Breast epithelium (tissue), 4 donors: ENCODE results near the gene PIP4K2C. TPM values are rescaled to one million over a fixed set of nuclear protein-coding genes. Genes with fewer than 3 reads are reported as not detected.
"Not testable (repeated sequence)": the region's sequence is repeated elsewhere in the genome, so short reads cannot be mapped to it uniquely, and the experiment has no call there.

Experiments used
- DNase-seq, 2 donors: peaks; one replicate each; pipeline ENCODE4 v3.0.0-alpha.2; 2019; ENCODE audit warnings: low spot score in 2 of 2
- H3K27ac ChIP-seq, 2 donors: fragments of 200-600 bp; sonication (generic) in 1 of 2; one replicate each; pipeline ENCODE4 v1.5.1; 2016 to 2019; ENCODE audit warnings: mild to moderate bottlenecking in 1 of 2
- H3K27me3 ChIP-seq, 2 donors: fragments of 200-600 bp; sonication (generic) in 1 of 2; one replicate each; pipeline versions ENCODE4 v1.5.1 to v1.6.0; 2017 to 2019; ENCODE audit warnings: control low read depth in 1 of 2, mild to moderate bottlenecking in 1 of 2
- H3K36me3 ChIP-seq: fragments of 200-600 bp; one replicate; pipeline ENCODE4 v1.5.1; 2019
- H3K4me1 ChIP-seq, 2 donors: fragments of 200-600 bp; sonication (generic); one replicate each; pipeline ENCODE4 v1.5.1; 2016 to 2019; ENCODE audit warnings: control low read depth in 1 of 2
- H3K4me3 ChIP-seq, 3 donors: fragments of 200-600 bp; sonication (generic); 1 replicate in 2 of 3; 2 replicates in 1 of 3; pipeline ENCODE4 v1.5.1; 2016 to 2019; ENCODE audit warnings: mild to moderate bottlenecking in 3 of 3, moderate library complexity in 2 of 3
- H3K9me3 ChIP-seq, 2 donors: fragments of 200-600 bp; sonication (generic) in 1 of 2; one replicate each; pipeline ENCODE4 v1.5.1; 2016 to 2019; ENCODE audit warnings: control low read depth in 1 of 2
- POLR2A ChIP-seq: fragments of 450-650 bp; IDR thresholded peaks from one replicate; pipeline ENCODE4 v1.6.1; 2016; ENCODE audit warnings: antibody characterized with exemption, mild to moderate bottlenecking, moderate library complexity
- POLR2AphosphoS5 ChIP-seq, 3 donors: sonication (generic); formaldehyde crosslinking; IDR thresholded peaks; one replicate each; pipeline ENCODE4 v1.6.1; 2017; ENCODE audit warnings: antibody characterized with exemption in 3 of 3
- intact Hi-C: fragments of 100-400 bp; cut with DNase I; formaldehyde crosslinking; loops from one replicate; pipeline ENCODE4 v1.15.1; 2023; ENCODE audit warnings: low total_unique reads
- total RNA-seq, 3 donors: library from RNA; depleted of rRNA; stranded (reverse); fragments of >200 nt; gene quantifications; one replicate each; pipeline ENCODE4 v1.1.0, GENCODE V29; 2016
- TF ChIP-seq, protein P1 (sequence below), 3 donors: fragments of 450-650 bp; IDR thresholded peaks; one replicate each; pipeline ENCODE4 v1.5.1; 2016 to 2017; ENCODE audit warnings: antibody characterized with exemption in 3 of 3, mild to moderate bottlenecking in 3 of 3, moderate library complexity in 3 of 3

Gene PIP4K2C
- total RNA-seq, 3 donors from 2014 or later, result 13.8 to 26.9 (median 24.6) TPM

DNA sequence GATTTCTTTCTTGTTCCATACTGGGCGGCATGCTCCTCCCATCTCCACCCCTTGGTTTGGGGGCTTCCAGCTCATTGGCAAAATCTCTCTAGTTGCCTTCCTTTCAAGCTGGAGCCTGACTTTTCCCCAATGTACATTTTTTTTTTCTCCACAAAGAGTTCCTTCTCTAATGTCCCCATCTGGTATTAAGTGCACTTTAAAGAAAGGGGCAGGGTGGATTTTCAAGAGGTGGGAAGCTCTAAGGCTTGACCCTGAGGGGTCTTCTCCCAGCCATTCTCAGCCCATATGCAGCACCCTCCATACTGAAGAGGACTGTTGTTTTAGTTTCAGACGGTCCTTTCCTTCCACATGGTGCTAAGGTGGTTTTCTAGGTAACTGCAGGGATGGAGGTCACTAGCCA, 5.8 kb upstream of the PIP4K2C start:
- Histone ChIP-seq H3K4me3 (no peak overlapping the region), H3K27me3 (no peaks in the 10 kb centered on the region), H3K27ac (no peak overlapping the region), H3K4me1 (no peaks in the 10 kb centered on the region), H3K9me3 (no peaks in the 10 kb centered on the region), H3K36me3 (no peaks in the 10 kb centered on the region)
- no peak for TF ChIP-seq POLR2A
- TF ChIP-seq, protein P1, sequence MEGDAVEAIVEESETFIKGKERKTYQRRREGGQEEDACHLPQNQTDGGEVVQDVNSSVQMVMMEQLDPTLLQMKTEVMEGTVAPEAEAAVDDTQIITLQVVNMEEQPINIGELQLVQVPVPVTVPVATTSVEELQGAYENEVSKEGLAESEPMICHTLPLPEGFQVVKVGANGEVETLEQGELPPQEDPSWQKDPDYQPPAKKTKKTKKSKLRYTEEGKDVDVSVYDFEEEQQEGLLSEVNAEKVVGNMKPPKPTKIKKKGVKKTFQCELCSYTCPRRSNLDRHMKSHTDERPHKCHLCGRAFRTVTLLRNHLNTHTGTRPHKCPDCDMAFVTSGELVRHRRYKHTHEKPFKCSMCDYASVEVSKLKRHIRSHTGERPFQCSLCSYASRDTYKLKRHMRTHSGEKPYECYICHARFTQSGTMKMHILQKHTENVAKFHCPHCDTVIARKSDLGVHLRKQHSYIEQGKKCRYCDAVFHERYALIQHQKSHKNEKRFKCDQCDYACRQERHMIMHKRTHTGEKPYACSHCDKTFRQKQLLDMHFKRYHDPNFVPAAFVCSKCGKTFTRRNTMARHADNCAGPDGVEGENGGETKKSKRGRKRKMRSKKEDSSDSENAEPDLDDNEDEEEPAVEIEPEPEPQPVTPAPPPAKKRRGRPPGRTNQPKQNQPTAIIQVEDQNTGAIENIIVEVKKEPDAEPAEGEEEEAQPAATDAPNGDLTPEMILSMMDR (IDR thresholded peaks at IDR 0.05), result no peak
- TF ChIP-seq POLR2AphosphoS5 (IDR thresholded peaks at IDR 0.05), result no peak
- intact Hi-C loops, result no loop called here
- no peak for DNase-seq

DNA sequence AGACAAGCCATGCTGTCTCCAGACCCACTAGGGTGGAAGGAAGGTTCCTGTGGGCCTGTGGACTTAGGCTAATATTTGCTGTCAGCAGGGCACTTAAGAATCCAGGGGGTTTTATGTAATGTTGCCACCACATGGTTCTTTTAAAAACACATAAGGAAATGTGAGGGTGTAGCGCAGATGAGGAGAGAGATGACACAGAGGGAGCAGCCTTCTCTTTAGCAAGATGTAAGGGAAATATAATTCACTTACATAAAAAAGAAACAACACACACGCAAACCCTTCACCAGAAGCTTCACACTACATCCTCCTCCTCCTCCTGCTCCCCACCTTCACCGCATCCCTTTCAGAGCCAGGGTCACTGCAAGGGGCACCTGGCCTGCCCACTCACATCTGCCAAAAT, 4.9 kb upstream of the PIP4K2C start:
- TF ChIP-seq, protein P1 (IDR thresholded peaks at IDR 0.05), result no peak
- TF ChIP-seq POLR2A (no peak), POLR2AphosphoS5 (IDR thresholded peaks at IDR 0.05) (no peak)

GRCh38 chr12:57586832-57587429, 4.1 kb upstream of the PIP4K2C start:
- Histone ChIP-seq H3K27me3 (no peaks in the 10 kb centered on the region), H3K4me3 (no peak overlapping the region), H3K36me3 (no peaks in the 10 kb centered on the region), H3K9me3 (no peaks in the 10 kb centered on the region), H3K4me1 (peaks cover 0 to 8% of the 10 kb centered on the region in 2 donors), H3K27ac (no peak overlapping the region)
- intact Hi-C loops, result no loop called here
- TF ChIP-seq, protein P1 (IDR thresholded peaks at IDR 0.05), result no peak
- no peak for TF ChIP-seq POLR2AphosphoS5 (IDR thresholded peaks at IDR 0.05)
- TF ChIP-seq POLR2A, result no peak
- no peak for DNase-seq

More for the DNA sequence above, 4.9 kb upstream of the PIP4K2C start:
- H3K9me3 ChIP-seq, result no peaks in the 10 kb centered on the region
- H3K27ac ChIP-seq, result no peak overlapping the region
- H3K4me1 ChIP-seq, result peaks cover 0 to 4% of the 10 kb centered on the region in 2 donors
- H3K36me3 ChIP-seq, result no peaks in the 10 kb centered on the region
- no peak for DNase-seq
- H3K27me3 ChIP-seq, result no peaks in the 10 kb centered on the region
- intact Hi-C loops, result no loop called here
- H3K4me3 ChIP-seq, result no peak overlapping the region

DNA sequence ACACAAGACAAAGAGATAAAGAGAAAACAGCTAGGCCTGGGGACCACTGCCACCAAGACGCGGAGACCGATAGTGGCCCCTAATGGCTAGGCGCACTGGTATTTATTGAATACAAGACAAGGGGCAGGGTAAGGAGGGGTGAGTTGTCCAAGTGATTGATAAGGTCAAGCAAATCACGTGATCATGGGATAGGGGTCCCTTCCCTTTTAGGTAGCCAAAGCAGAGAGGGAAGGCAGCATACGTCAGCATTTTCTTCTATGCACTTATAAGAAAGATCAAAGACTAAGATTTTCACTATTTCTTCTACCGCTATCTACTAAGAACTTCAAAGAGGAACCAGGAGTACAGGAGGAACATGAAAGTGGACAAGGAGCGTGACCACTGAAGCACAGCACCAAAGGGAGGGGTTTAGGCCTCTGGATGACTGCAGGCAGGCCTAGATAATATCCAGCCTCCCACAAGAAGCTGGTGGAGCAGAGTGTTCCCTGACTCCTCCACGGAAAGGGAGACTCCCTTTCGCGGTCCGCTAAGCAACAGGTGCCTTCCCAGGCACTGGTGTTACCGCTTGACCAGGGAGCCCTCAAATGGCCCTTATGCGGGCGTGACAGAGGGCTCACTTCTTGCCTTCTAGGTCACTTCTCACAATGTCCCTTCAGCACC, 1.9 kb upstream of the PIP4K2C start:
- DNase-seq, intact Hi-C loops: not testable (repeated sequence)

GRCh38 chr12:57590479-57590863, 521 bp upstream of the PIP4K2C start:
- intact Hi-C loops, result no loop called here
- peak overlapping the region; percentile 82 to 87 for H3K27ac ChIP-seq
- no peak for TF ChIP-seq POLR2AphosphoS5 (IDR thresholded peaks at IDR 0.05)
- TF ChIP-seq, protein P1 (IDR thresholded peaks at IDR 0.05), result no peak
- TF ChIP-seq POLR2A, result no peak
- H3K36me3 ChIP-seq, result no peaks in the 10 kb centered on the region
- H3K9me3 ChIP-seq, result no peaks in the 10 kb centered on the region
- no peak for DNase-seq
- H3K27me3 ChIP-seq, result no peaks in the 10 kb centered on the region
- H3K4me1 ChIP-seq, result peaks cover 0 to 10% of the 10 kb centered on the region in 2 donors
- peak overlapping the region; percentile 75 to 99 (median 96) for H3K4me3 ChIP-seq

More for the DNA sequence above, 1.9 kb upstream of the PIP4K2C start:
- H3K9me3 ChIP-seq, H3K27ac ChIP-seq, H3K4me3 ChIP-seq, H3K27me3 ChIP-seq, H3K36me3 ChIP-seq: not testable (repeated sequence)
- peaks cover 0 to 10% of the 10 kb centered on the region in 2 donors for H3K4me1 ChIP-seq
